ENCODE data around the gene RUNX2. TPM values are rescaled to one million over a fixed set of nuclear protein-coding genes. Genes with fewer than 3 reads are reported as not detected.

The RUNX2 gene
- total and polyA plus RNA-seq, 3 experiments from 2014 or later: 16.1 to 25.8 (median 25.3) TPM

DNA sequence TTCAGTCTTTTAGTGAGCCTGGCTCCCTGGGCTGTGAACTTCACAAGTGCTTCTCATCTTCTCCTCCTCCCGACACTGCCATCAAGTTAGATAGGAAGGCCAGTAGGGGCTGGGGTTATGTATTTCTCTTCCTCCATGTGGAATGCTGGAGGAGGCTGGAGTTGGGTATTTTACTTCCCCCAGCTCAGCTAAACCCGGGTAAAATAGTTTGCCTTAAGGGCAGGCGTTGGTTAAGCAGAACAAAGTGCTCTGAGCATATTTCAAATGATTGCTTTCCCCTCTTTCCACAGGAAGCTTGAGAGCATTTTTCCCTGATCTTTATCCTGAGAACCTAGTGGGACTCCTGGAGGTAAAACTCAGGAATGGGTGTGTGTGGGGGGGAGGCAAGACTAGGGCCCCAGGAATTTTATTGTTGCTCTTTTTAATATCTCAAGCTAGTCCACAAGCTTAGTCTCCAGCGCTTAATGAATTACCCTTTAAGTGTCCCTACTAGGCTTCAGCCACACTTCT lies 66.5 kb downstream of the RUNX2 start:
- Mint-ChIP-seq H3K4me3 (no peak overlapping the region), H3K36me3 (peaks cover 0 to 15% (median 5%) of the 10 kb centered on the region in 3 donors), H3K27ac (no peak overlapping the region), H3K9me3 (peaks cover 8 to 12% (median 10%) of the 10 kb centered on the region in 5 donors), H3K27me3 (peaks cover 0 to 7% of the 10 kb centered on the region in 2 donors), H3K4me1 (no peaks in the 10 kb centered on the region)
- no peak for DNase-seq
- H3K4me1 ChIP-seq (ENCODE audit: insufficient read depth, low read length): no peaks in the 10 kb centered on the region
- H3K27ac ChIP-seq (ENCODE audit: low read depth, low read length): no peak overlapping the region
- CTCF ChIA-PET: interaction anchor here (1.3 kb wide), 1 partner anchor 9 kb away, joined by 3 read pairs; no protein-coding TSS in a partner anchor
- H3K4me3 ChIP-seq (ENCODE audit: low read length): no peak overlapping the region
- H3K9me3 ChIP-seq (ENCODE audit: low read length): no peaks in the 10 kb centered on the region
- H3K36me3 ChIP-seq (ENCODE audit: insufficient read depth, low read length): no peaks in the 10 kb centered on the region
- POLR2A ChIA-PET: no interaction called here
- H3K27me3 ChIP-seq (ENCODE audit: insufficient read depth, low read length, poor library complexity, severe bottlenecking): no peaks in the 10 kb centered on the region

- Mint-ChIP-seq H3K27me3 (peaks cover 4 to 21% of the 10 kb centered on the region in 2 donors), H3K4me3 (no peak overlapping the region), H3K27ac (no peak overlapping the region), H3K36me3 (peaks cover 0 to 4% (median 3%) of the 10 kb centered on the region in 3 donors), H3K9me3 (peaks cover 0 to 6% (median 3%) of the 10 kb centered on the region in 5 donors), H3K4me1 (no peaks in the 10 kb centered on the region)
- POLR2A ChIA-PET: no interaction called here
- Histone ChIP-seq H3K4me3 (ENCODE audit: low read length) (no peak overlapping the region), H3K4me1 (ENCODE audit: insufficient read depth, low read length) (no peaks in the 10 kb centered on the region), H3K27me3 (ENCODE audit: insufficient read depth, low read length, poor library complexity, severe bottlenecking) (no peaks in the 10 kb centered on the region), H3K9me3 (ENCODE audit: low read length) (no peaks in the 10 kb centered on the region), H3K27ac (ENCODE audit: low read depth, low read length) (no peak overlapping the region), H3K36me3 (ENCODE audit: insufficient read depth, low read length) (no peaks in the 10 kb centered on the region)
- CTCF ChIA-PET: no interaction called here
- no peak for DNase-seq
Measured at GRCh38 chr6:45398075-45398813, 70.1 kb downstream of the RUNX2 start.

DNA sequence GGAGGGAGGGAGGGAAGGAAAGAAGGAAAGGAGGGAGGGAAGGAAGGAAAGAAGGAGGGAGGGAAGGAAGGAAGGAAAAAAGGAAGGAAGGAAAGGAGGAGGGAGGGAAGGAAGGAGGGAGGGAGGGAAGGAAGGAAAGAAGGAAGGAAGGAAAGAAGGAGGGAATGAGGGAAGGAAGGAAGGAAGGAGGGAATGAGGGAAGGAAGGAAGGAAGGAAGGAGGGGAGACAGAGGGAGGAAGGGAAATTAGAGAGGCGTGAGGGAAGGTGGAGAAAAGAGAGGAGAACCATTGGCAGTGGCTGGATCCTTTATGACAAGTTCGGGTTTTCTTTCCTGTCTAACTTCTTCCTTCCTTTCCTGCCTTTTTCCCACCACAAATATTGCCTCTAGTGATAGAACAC lies 71.9 kb downstream of the RUNX2 start:
- Mint-ChIP-seq H3K4me1 (no peaks in the 10 kb centered on the region), H3K36me3 (peaks cover 0 to 4% (median 2%) of the 10 kb centered on the region in 3 donors), H3K27me3 (peaks cover 5 to 31% of the 10 kb centered on the region in 2 donors), H3K4me3 (no peak overlapping the region), H3K9me3 (no peaks in the 10 kb centered on the region), H3K27ac (no peak overlapping the region)
- H3K4me1 ChIP-seq (ENCODE audit: insufficient read depth, low read length): no peaks in the 10 kb centered on the region
- POLR2A ChIA-PET: interaction anchor here (0.6 kb wide), 1 partner anchor 15 kb away, joined by 5 read pairs; no protein-coding TSS in a partner anchor
- no peaks in the 10 kb centered on the region for H3K36me3 ChIP-seq (ENCODE audit: insufficient read depth, low read length)
- no peak overlapping the region for H3K4me3 ChIP-seq (ENCODE audit: low read length)
- no peak overlapping the region for H3K27ac ChIP-seq (ENCODE audit: low read depth, low read length)
- CTCF ChIA-PET: no interaction called here
- no peaks in the 10 kb centered on the region for H3K27me3 ChIP-seq (ENCODE audit: insufficient read depth, low read length, poor library complexity, severe bottlenecking)
- no peaks in the 10 kb centered on the region for H3K9me3 ChIP-seq (ENCODE audit: low read length)
- no peak for DNase-seq

DNA sequence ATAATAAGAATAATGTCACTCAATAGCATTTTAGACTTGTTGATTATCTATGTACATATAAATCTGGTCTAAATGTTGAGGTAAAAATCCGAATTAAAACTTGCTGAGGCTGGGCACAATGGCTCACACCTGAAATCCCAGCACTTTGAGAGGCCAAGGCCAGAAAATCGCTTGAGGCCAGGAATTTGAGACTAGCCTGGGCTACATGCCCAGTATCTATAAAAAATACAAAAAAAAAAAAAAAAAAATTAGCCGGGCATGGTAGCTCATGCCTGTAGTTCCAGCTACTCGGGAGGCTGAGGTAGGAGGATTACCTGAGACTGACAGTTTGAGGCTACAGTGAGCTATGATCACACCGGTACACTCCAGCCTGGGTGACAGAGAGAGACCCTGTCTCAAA lies 83.8 kb downstream of the RUNX2 start:
- no peak overlapping the region for H3K27ac ChIP-seq (ENCODE audit: low read depth, low read length)
- no peaks in the 10 kb centered on the region for H3K4me1 ChIP-seq (ENCODE audit: insufficient read depth, low read length)
- ChIA-PET CTCF (no interaction called here), POLR2A (no interaction called here)
- Mint-ChIP-seq H3K4me1 (no peaks in the 10 kb centered on the region), H3K27me3 (peaks cover 2 to 15% of the 10 kb centered on the region in 2 donors), H3K36me3 (no peaks in the 10 kb centered on the region), H3K4me3 (no peak overlapping the region), H3K27ac (no peak overlapping the region), H3K9me3 (no peaks in the 10 kb centered on the region)
- no peak overlapping the region for H3K4me3 ChIP-seq (ENCODE audit: low read length)
- no peaks in the 10 kb centered on the region for H3K36me3 ChIP-seq (ENCODE audit: insufficient read depth, low read length)
- DNase-seq: no peak
- H3K27me3 ChIP-seq (ENCODE audit: insufficient read depth, low read length, poor library complexity, severe bottlenecking): no peaks in the 10 kb centered on the region
- H3K9me3 ChIP-seq (ENCODE audit: low read length): no peaks in the 10 kb centered on the region

GRCh38 chr6:45415315-45415714 lies 87.2 kb downstream of the RUNX2 start:
- Mint-ChIP-seq H3K4me1 (peaks cover 11 to 14% (median 13%) of the 10 kb centered on the region in 3 donors), H3K4me3 (no peak overlapping the region), H3K9me3 (no peaks in the 10 kb centered on the region), H3K27ac (no peak overlapping the region), H3K27me3 (peaks cover 10 to 29% of the 10 kb centered on the region in 2 donors), H3K36me3 (no peaks in the 10 kb centered on the region)
- H3K27ac ChIP-seq (ENCODE audit: low read depth, low read length): no peak overlapping the region
- H3K9me3 ChIP-seq (ENCODE audit: low read length): no peaks in the 10 kb centered on the region
- no peak overlapping the region for H3K4me3 ChIP-seq (ENCODE audit: low read length)
- DNase-seq: no peak
- POLR2A ChIA-PET: no interaction called here
- no peaks in the 10 kb centered on the region for H3K36me3 ChIP-seq (ENCODE audit: insufficient read depth, low read length)
- CTCF ChIA-PET: no interaction called here
- H3K27me3 ChIP-seq (ENCODE audit: insufficient read depth, low read length, poor library complexity, severe bottlenecking): peaks cover 5% of the 10 kb centered on the region
- H3K4me1 ChIP-seq (ENCODE audit: insufficient read depth, low read length): peaks cover 11% of the 10 kb centered on the region

GRCh38 chr6:45415788-45416518 lies 87.8 kb downstream of the RUNX2 start:
- Mint-ChIP-seq H3K27me3 (peaks cover 14 to 23% of the 10 kb centered on the region in 2 donors), H3K36me3 (no peaks in the 10 kb centered on the region), H3K4me1 (peaks cover 17 to 21% (median 19%) of the 10 kb centered on the region in 3 donors), H3K4me3 (no peak overlapping the region), H3K27ac (no peak overlapping the region), H3K9me3 (no peaks in the 10 kb centered on the region)
- Histone ChIP-seq H3K27me3 (ENCODE audit: insufficient read depth, low read length, poor library complexity, severe bottlenecking) (peaks cover 7% of the 10 kb centered on the region), H3K27ac (ENCODE audit: low read depth, low read length) (no peak overlapping the region), H3K4me3 (ENCODE audit: low read length) (no peak overlapping the region), H3K36me3 (ENCODE audit: insufficient read depth, low read length) (no peaks in the 10 kb centered on the region), H3K9me3 (ENCODE audit: low read length) (no peaks in the 10 kb centered on the region), H3K4me1 (ENCODE audit: insufficient read depth, low read length) (peaks cover 17% of the 10 kb centered on the region)
- ChIA-PET POLR2A (no interaction called here), CTCF (no interaction called here)
- DNase-seq: no peak

DNA sequence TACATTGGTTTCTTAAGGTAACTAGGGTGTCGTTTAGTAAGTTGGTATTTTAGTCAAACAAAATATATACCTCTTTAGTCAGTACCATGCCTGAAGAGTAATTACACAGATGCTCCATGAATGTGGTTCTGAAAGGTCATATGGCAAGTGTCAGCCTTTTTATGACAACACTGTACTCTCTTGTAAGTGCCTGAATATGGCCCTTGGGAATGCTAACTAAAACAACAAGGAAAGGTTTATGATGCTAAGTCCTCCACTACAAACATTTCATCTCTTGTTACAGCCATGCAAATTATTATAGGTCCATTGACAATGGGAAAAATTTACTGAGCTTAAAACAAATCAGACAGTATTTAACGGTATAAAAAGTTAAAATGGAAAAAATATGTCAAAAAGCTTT lies 88.6 kb downstream of the RUNX2 start:
- Histone ChIP-seq H3K27me3 (ENCODE audit: insufficient read depth, low read length, poor library complexity, severe bottlenecking) (peaks cover 7% of the 10 kb centered on the region), H3K36me3 (ENCODE audit: insufficient read depth, low read length) (no peaks in the 10 kb centered on the region), H3K27ac (ENCODE audit: low read depth, low read length) (no peak overlapping the region), H3K4me1 (ENCODE audit: insufficient read depth, low read length) (peaks cover 24% of the 10 kb centered on the region), H3K4me3 (ENCODE audit: low read length) (no peak overlapping the region), H3K9me3 (ENCODE audit: low read length) (no peaks in the 10 kb centered on the region)
- no peak overlapping the region for H3K4me3 Mint-ChIP-seq
- no peak overlapping the region for H3K27ac Mint-ChIP-seq
- POLR2A ChIA-PET: interaction anchor here (0.5 kb wide), 1 partner anchor 761 kb away, joined by 3 read pairs; no protein-coding TSS in a partner anchor
- peaks cover 23 to 28% (median 26%) of the 10 kb centered on the region in 3 donors for H3K4me1 Mint-ChIP-seq
- no peak for DNase-seq
- H3K36me3 Mint-ChIP-seq: peaks cover 0 to 4% (median 0%) of the 10 kb centered on the region in 3 donors
- peaks cover 20 to 27% of the 10 kb centered on the region in 2 donors for H3K27me3 Mint-ChIP-seq
- H3K9me3 Mint-ChIP-seq: no peaks in the 10 kb centered on the region
- CTCF ChIA-PET: no interaction called here

DNA sequence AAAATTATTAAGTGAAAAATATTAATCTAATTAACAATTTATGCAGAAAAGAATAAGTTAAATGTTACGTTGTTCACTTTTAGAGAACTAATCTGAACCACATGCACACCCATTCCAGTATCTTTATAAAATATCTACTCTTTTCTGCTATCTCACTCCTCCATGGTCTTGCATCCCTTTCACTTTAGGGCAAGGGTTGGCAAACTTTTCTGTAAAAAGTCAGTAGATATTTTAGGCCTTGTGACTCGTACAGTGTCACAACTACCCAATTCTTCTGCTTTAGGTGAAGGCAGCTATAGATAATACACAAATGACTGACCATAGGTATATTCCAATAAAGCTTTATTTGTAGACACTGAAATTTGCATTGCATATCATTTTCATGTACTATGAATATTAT lies 89.3 kb downstream of the RUNX2 start:
- H3K36me3 Mint-ChIP-seq: peaks cover 0 to 7% (median 0%) of the 10 kb centered on the region in 3 donors
- no peak overlapping the region for H3K4me3 Mint-ChIP-seq
- H3K27ac Mint-ChIP-seq: no peak overlapping the region
- Histone ChIP-seq H3K4me3 (ENCODE audit: low read length) (no peak overlapping the region), H3K27me3 (ENCODE audit: insufficient read depth, low read length, poor library complexity, severe bottlenecking) (peaks cover 7% of the 10 kb centered on the region), H3K27ac (ENCODE audit: low read depth, low read length) (no peak overlapping the region), H3K4me1 (ENCODE audit: insufficient read depth, low read length) (peaks cover 24% of the 10 kb centered on the region), H3K9me3 (ENCODE audit: low read length) (no peaks in the 10 kb centered on the region), H3K36me3 (ENCODE audit: insufficient read depth, low read length) (no peaks in the 10 kb centered on the region)
- CTCF ChIA-PET: interaction anchor here (1.0 kb wide), 1 partner anchor 297 kb away, joined by 3 read pairs; no protein-coding TSS in a partner anchor
- POLR2A ChIA-PET: interaction anchor here (0.5 kb wide), 1 partner anchor 762 kb away, joined by 3 read pairs; no protein-coding TSS in a partner anchor
- H3K9me3 Mint-ChIP-seq: no peaks in the 10 kb centered on the region
- peaks cover 21 to 27% of the 10 kb centered on the region in 2 donors for H3K27me3 Mint-ChIP-seq
- H3K4me1 Mint-ChIP-seq: peaks cover 24 to 29% (median 26%) of the 10 kb centered on the region in 3 donors
- DNase-seq: no peak

All from CD8-positive, alpha-beta memory T cell (primary cell).